ENCODE data around the gene APOC3. TPM values are rescaled to one million over a fixed set of nuclear protein-coding genes. Genes with fewer than 3 reads are reported as not detected.

Gene APOC3
- total RNA-seq: not detected

GRCh38 chr11:116829525-116830183 is at the start of gene APOC3:
APOC3 (plus strand) TSS chr11:116829907; CDS start chr11:116830583, 676 bp downstream.

GRCh38 chr11:116787786-116788486 is 41.8 kb upstream of the APOC3 start, which contains the start of gene ZPR1:
ZPR1 (minus strand) TSS chr11:116788023; CDS start chr11:116787990, 33 bp downstream.

GRCh38 chr11:116791813-116792143 is 37.9 kb upstream of the APOC3 start, which contains the start of gene APOA5:
APOA5 (minus strand) TSS chr11:116791879; CDS start chr11:116791860, 19 bp downstream.

GRCh38 chr11:116823031-116823843 is 6.5 kb upstream of the APOC3 start, which contains the start of gene APOA4:
APOA4 (minus strand) TSS chr11:116823304; CDS start chr11:116823191, 113 bp downstream.

GRCh38 chr11:116837231-116838091 is 7.8 kb downstream of the APOC3 start, which contains the start of gene APOA1:
APOA1 (minus strand) TSS chr11:116837622; CDS start chr11:116837387, 235 bp downstream.

Other genes with a start within 250 kb of the APOC3 start
- gene BUD13, start 56.9 kb upstream of the APOC3 start, total RNA-seq: 12.8 TPM
- gene ZPR1, start 41.9 kb upstream of the APOC3 start, total RNA-seq: 45.1 TPM
- not detected for gene APOA5, start 38.0 kb upstream of the APOC3 start, total RNA-seq
- gene APOA4, start 6.6 kb upstream of the APOC3 start, total RNA-seq: not detected
- 0.63 TPM for gene APOA1, start 7.7 kb downstream of the APOC3 start, total RNA-seq